Heart left ventricle (tissue), 16 donors: ENCODE results near the gene CXCR6. TPM values are rescaled to one million over a fixed set of nuclear protein-coding genes. Genes with fewer than 3 reads are reported as not detected.

Experiments used
- ATAC-seq, 4 donors: fragments of 200-7000 bp; cut with Tn5 transposase; one replicate each; pipeline ENCODE4 v1.9.1; 2020 to 2022; ENCODE audit warnings: moderate library complexity in 4 of 4, mild to moderate bottlenecking in 3 of 4, moderate number of reproducible peaks in 1 of 4
- DNase-seq, 5 donors: peaks; one replicate each; pipeline ENCODE4 v3.0.0-alpha.2; 2020
- H3K27ac ChIP-seq, 12 donors: fragments of 200-600 bp; sonication (generic) in 4 of 12; one replicate each; pipeline versions ENCODE4 v1.5.0 to v1.8.0; 2016 to 2022; ENCODE audit warnings: mild to moderate bottlenecking in 2 of 12
- H3K27me3 ChIP-seq, 9 donors: fragments of 200-600 bp; sonication (generic) in 2 of 9; one replicate each; pipeline versions ENCODE4 v1.5.1 to v1.8.0; 2016 to 2022; ENCODE audit warnings: mild to moderate bottlenecking in 3 of 9
- H3K36me3 ChIP-seq, 9 donors: fragments of 200-600 bp; sonication (generic) in 2 of 9; one replicate each; pipeline versions ENCODE4 v1.5.0 to v1.8.0; 2018 to 2022; ENCODE audit warnings: mild to moderate bottlenecking in 2 of 9
- H3K4me1 ChIP-seq, 12 donors: fragments of 200-600 bp; sonication (generic) in 4 of 12; one replicate each; pipeline versions ENCODE4 v1.5.0 to v1.8.0; 2016 to 2022; ENCODE audit warnings: mild to moderate bottlenecking in 3 of 12
- H3K4me3 ChIP-seq, 12 donors: fragments of 200-600 bp; sonication (generic) in 4 of 12; one replicate each; pipeline versions ENCODE4 v1.5.0 to v1.8.0; 2017 to 2022; ENCODE audit warnings: mild to moderate bottlenecking in 9 of 12, moderate library complexity in 4 of 12
- H3K9me3 ChIP-seq, 12 donors: fragments of 200-600 bp; sonication (generic) in 4 of 12; one replicate each; pipeline versions ENCODE4 v1.5.0 to v1.8.0; 2016 to 2022; ENCODE audit warnings: mild to moderate bottlenecking in 1 of 12
- POLR2A ChIP-seq, 2 donors: fragments of 450-650 bp; IDR thresholded peaks; one replicate each; pipeline ENCODE4 v1.6.1; 2017; ENCODE audit warnings: antibody characterized with exemption in 2 of 2, mild to moderate bottlenecking in 2 of 2, moderate library complexity in 2 of 2
- WGBS, 4 donors: extraction: QIAGEN DNeasy Blood & Tissue Kit in 2 of 4; methylation state at CpG; one replicate each; pipeline versions ENCODE4 v1.1.5 to v1.1.7; 2013 to 2018; 5-methylcytosine and 5-hydroxymethylcytosine counted together
- intact Hi-C, 10 donors: fragments of 100-400 bp; cut with DNase I; formaldehyde crosslinking; loops; one replicate each; pipeline versions ENCODE4 v1.11.1 to v1.14.2; 2022
- polyA plus RNA-seq, 2 donors: library from polyadenylated mRNA; stranded (reverse); fragments of 200-250 nt; gene quantifications; one replicate each; pipeline ENCODE4 v1.2.3, GENCODE V29; 2013
- total RNA-seq, 9 donors: library from RNA; depleted of rRNA in 2 of 9; stranded (reverse); fragments of >200 nt in 2 of 9; fragmentation: NEBNext Ultra II Directional in 3 of 9; extraction: Animal tissue kit (Norgen Biotek cat#: 25700) in 3 of 9; gene quantifications; one replicate each; pipeline versions ENCODE4 v1.1.0 to v1.2.4, GENCODE V29; 2016 to 2023
- TF ChIP-seq, protein P1 (sequence below), 12 donors: fragments of 200-600 bp; sonication (generic) in 4 of 12; IDR thresholded peaks; one replicate each; pipeline versions ENCODE4 v1.5.0 to v1.8.0; 2018 to 2022; ENCODE audit warnings: antibody characterized with exemption in 12 of 12, mild to moderate bottlenecking in 5 of 12
- donor health status: ischemic (EF 13 %, LVEDD 7.1; RV severe dilation, severe dysfunction).
- donor health status: healthy with polysubstance abuse.
- donor health status: DM: no; HTN: yes; CAD: no.
- donor health status: DM: no; HTN: no; CAD: no.
- donor health status: ischemic (EF 25% LVEDD 6.9; RV normal size, moderate dysfunction).
- donor health status: ischemic (EF 25% LVEDD 5.7; RV mildly dilated, moderate dysfunction).
- donor health status: healthy.
- donor health status: DM: yes; HTN: yes; CAD: no.
- donor health status: ischemic (EF 35%, LVEDD 5.7; RV mildly dilated, moderate dysfunction).
- donor health status: nonischemic (EF 11% LVEDD 7.7; RV severe dilation, severe dysfunction).
- donor health status: DM: yes; HTN: yes; CAD: no.
- donor health status: PGD.
- donor health status: ischemic (EF 29% LVEDD 5.4; RV normal size, mild dysfunction).
- donor health status: nonischemic (EF 23%, LVEDD 6.1; RV moderate dilation, normal function).

Gene CXCR6
- total and polyA plus RNA-seq, 11 donors: 0.19 to 2.1 (median 0.30) TPM; not detected in 3

DNA sequence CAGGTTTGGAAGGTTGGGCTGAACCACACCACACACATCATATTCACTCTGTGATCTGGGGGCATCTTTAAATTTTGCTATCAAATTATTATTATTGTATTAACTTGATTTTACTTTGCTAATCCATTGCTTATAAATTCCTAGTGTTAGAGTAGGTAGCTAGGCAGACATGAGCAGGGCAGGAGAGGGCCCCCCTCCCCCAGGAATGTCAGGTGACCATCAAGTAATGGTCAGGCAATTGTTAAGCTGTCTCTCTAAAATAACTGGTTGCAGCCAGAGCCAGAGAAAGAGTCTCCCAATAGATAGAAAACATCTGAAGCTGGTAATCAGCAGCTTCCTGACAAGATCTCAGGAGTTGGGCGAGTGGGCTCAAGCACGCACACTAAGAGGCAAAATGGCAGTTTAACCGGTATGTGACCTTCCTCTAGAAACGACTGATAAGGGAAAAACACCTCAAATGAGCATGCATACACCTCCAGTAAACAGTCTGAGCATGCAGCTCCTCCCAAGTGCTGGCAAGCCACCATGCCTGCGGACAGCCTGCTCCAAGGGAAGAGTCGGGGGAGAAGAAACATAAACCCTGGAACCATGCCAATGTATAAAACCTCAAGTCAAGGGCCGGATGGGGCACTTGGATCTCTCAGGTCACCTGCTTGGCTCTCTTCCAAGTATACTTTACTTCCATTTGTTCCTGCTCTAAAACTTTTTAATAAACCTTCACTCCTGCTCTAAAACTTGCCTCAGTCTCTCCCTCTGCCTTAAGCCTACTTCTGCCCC is 3.1 kb upstream of the CXCR6 start:
- Histone ChIP-seq H3K4me1 (peaks cover 0 to 30% (median 9%) of the 10 kb centered on the region in 12 donors), H3K27me3 (no peaks in the 10 kb centered on the region), H3K27ac (no peak overlapping the region), H3K36me3 (peaks cover 0 to 60% (median 35%) of the 10 kb centered on the region in 9 donors), H3K9me3 (no peaks in the 10 kb centered on the region), H3K4me3 (no peak overlapping the region)
- ATAC-seq (no peak), DNase-seq (peak in 1 of 5 donors; percentile 18)
- intact Hi-C loops: loop anchor here in 1 of 10 donors (10.0 kb wide), 1 partner anchor 435 kb away; the partner anchor contains the start of gene CCR5
- no peak for TF ChIP-seq POLR2A (IDR thresholded peaks at IDR 0.05)
- TF ChIP-seq, protein P1, sequence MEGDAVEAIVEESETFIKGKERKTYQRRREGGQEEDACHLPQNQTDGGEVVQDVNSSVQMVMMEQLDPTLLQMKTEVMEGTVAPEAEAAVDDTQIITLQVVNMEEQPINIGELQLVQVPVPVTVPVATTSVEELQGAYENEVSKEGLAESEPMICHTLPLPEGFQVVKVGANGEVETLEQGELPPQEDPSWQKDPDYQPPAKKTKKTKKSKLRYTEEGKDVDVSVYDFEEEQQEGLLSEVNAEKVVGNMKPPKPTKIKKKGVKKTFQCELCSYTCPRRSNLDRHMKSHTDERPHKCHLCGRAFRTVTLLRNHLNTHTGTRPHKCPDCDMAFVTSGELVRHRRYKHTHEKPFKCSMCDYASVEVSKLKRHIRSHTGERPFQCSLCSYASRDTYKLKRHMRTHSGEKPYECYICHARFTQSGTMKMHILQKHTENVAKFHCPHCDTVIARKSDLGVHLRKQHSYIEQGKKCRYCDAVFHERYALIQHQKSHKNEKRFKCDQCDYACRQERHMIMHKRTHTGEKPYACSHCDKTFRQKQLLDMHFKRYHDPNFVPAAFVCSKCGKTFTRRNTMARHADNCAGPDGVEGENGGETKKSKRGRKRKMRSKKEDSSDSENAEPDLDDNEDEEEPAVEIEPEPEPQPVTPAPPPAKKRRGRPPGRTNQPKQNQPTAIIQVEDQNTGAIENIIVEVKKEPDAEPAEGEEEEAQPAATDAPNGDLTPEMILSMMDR (IDR thresholded peaks at IDR 0.05): no peak
- 54 to 68% (median 63%) methylated on average over 7 of the region's 7 CpGs for WGBS, 4 donors

DNA sequence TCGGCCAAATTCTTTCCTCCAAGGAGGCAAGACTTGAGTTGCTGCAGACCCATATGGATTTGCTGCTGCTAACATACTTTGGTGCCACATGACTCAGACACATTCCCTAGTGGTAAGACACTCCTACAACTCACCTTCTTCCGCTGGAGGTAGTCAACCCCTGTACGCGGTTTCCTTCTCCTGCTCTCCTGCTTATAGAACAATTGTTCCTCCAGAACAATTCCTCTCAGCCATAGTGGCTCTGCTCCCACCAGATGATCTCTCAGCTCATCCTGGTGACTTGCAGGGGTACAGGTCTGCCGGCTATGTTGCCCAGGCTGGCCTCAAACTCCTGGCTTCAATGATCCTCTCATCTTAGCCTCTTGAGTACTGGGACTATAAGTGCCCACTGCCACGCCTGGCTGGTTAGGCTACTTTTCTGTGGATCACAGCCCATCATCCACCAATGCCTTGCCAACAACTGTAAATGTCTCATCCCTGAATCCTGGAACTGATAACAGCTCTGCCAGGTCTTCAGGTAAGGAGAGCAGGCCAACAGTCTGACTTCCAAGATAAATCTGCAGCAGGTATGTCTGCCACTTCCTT is 2.4 kb upstream of the CXCR6 start:
- peaks cover 0 to 60% (median 35%) of the 10 kb centered on the region in 9 donors for H3K36me3 ChIP-seq
- H3K9me3 ChIP-seq: no peaks in the 10 kb centered on the region
- no peak overlapping the region for H3K27ac ChIP-seq
- 81 to 97% (median 90%) methylated on average over 6 of the region's 6 CpGs for WGBS, 4 donors
- intact Hi-C loops: loop anchor here in 1 of 10 donors (10.0 kb wide), 1 partner anchor 434 kb away; the partner anchor contains the start of gene CCR5
- no peak for ATAC-seq
- no peak for TF ChIP-seq POLR2A (IDR thresholded peaks at IDR 0.05)
- TF ChIP-seq, protein P1 (IDR thresholded peaks at IDR 0.05): no peak
- no peak overlapping the region for H3K4me3 ChIP-seq
- no peak for DNase-seq
- H3K4me1 ChIP-seq: peaks cover 0 to 30% (median 8%) of the 10 kb centered on the region in 12 donors
- H3K27me3 ChIP-seq: no peaks in the 10 kb centered on the region

DNA sequence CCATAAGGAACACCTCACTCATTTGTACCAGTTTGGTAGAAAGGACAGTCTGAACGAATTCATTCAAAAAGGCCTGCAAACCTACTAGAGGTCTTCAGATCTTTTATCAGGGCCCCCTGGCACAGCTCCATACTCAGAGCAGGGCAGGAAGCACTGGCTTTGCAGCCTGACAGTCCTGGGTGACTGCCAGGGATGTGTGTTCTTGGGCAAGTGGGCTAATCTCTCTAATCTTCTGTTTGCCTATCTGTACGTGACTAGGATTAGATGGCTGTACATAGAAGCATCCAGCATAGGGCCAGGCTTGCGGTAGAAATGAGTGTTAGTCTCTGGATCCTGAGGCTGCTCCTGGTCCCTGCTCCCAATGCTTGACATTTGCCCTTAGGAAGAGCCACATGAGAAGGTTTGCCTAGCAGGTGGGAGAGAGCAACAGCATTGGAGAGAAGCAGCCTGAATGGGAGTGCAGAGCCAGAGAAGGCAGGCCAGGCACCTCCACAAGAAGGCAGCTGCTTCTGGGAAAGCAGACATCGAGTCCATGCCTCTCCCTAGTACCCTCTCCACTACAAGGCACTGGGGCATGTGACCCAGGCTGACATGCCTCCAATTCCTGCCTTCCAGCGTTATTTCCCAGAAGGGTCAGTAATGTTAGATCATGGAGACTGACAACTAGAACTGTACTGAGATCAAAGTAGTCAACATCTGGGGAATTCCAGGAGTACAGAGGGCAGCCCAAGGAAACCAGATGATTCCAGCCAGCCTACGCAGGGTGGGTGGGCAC is 1.0 kb upstream of the CXCR6 start:
- DNase-seq: peak in 1 of 5 donors; percentile 33
- peaks cover 0 to 60% (median 35%) of the 10 kb centered on the region in 9 donors for H3K36me3 ChIP-seq
- no peak overlapping the region for H3K4me3 ChIP-seq
- H3K27me3 ChIP-seq: no peaks in the 10 kb centered on the region
- no peak overlapping the region for H3K27ac ChIP-seq
- intact Hi-C loops: loop anchor here in 1 of 10 donors (10.0 kb wide), 1 partner anchor 433 kb away; the partner anchor contains the start of gene CCR5
- 29 to 50% (median 40%) methylated on average over 4 to 6 of the region's 6 CpGs for WGBS, 4 donors
- ATAC-seq: no peak
- TF ChIP-seq POLR2A (IDR thresholded peaks at IDR 0.05): no peak
- TF ChIP-seq, protein P1 (IDR thresholded peaks at IDR 0.05): no peak
- no peaks in the 10 kb centered on the region for H3K9me3 ChIP-seq
- peaks cover 0 to 30% (median 8%) of the 10 kb centered on the region in 12 donors for H3K4me1 ChIP-seq
